Smooth muscle cell (in vitro differentiated cells): ENCODE data around the gene LYST. TPM values are rescaled to one million over a fixed set of nuclear protein-coding genes. Genes with fewer than 3 reads are reported as not detected.
A peak's percentile ranks its signal among the peaks of the same experiment; 100 is the strongest.

Experiments
- DNase-seq: peaks from one replicate; lab custom pipeline; 2025; ENCODE audit not compliant: unreplicated experiment; lab: John Stamatoyannopoulos, UW
- H2AFZ ChIP-seq: fragments of 200-600 bp; sonication (generic); 2 replicates; pipeline ENCODE4 v1.6.0; 2016; ENCODE audit warnings: antibody characterized with exemption, low read depth, mild to moderate bottlenecking
- H3F3A ChIP-seq: fragments of 200-600 bp; sonication (generic); 2 replicates; pipeline ENCODE4 v1.6.0; 2017; ENCODE audit warnings: antibody characterized with exemption, low read depth
- H3K27ac ChIP-seq: fragments of 200-600 bp; sonication (generic); 2 replicates; pipeline ENCODE4 v1.5.1; 2016; ENCODE audit warnings: low read depth, mild to moderate bottlenecking
- H3K27me3 ChIP-seq: fragments of 200-600 bp; sonication (generic); 2 replicates; pipeline ENCODE4 v1.6.1; 2016; ENCODE audit warnings: low read depth, mild to moderate bottlenecking
- H3K36me3 ChIP-seq: fragments of 200-600 bp; sonication (generic); 2 replicates; pipeline ENCODE4 v1.5.1; 2016; ENCODE audit warnings: low read depth
- H3K4me1 ChIP-seq: fragments of 200-600 bp; sonication (generic); 2 replicates; pipeline ENCODE4 v1.5.1; 2016; ENCODE audit warnings: low read depth
- H3K4me2 ChIP-seq: fragments of 200-600 bp; sonication (generic); 2 replicates; pipeline ENCODE4 v1.6.0; 2016; ENCODE audit warnings: mild to moderate bottlenecking
- H3K4me3 ChIP-seq: fragments of 200-600 bp; sonication (generic); 2 replicates; pipeline ENCODE4 v1.5.1; 2016; ENCODE audit warnings: mild to moderate bottlenecking
- H3K79me2 ChIP-seq: fragments of 200-600 bp; sonication (generic); 2 replicates; pipeline ENCODE4 v1.6.0; 2016; ENCODE audit warnings: low read depth, mild to moderate bottlenecking
- H3K9ac ChIP-seq: fragments of 200-600 bp; sonication (generic); 2 replicates; pipeline ENCODE4 v1.6.0; 2016; ENCODE audit warnings: low read depth
- H3K9me3 ChIP-seq: fragments of 200-600 bp; sonication (generic); replicated peaks from 2 replicates; pipeline ENCODE4 v1.5.1; 2016; ENCODE audit warnings: low read depth
- H4K20me1 ChIP-seq: fragments of 200-600 bp; sonication (generic); 2 replicates; pipeline ENCODE4 v1.6.0; 2016; ENCODE audit warnings: low read depth
- CTCF ChIP-seq: fragments of 200-600 bp; sonication (generic); IDR thresholded peaks from 2 replicates; pipeline ENCODE4 v1.5.1; 2017; ENCODE audit warnings: borderline replicate concordance, mild to moderate bottlenecking, antibody characterized with exemption; ENCODE audit not compliant: insufficient read depth, poor library complexity, severe bottlenecking
- WGBS: methylation state at CpG from one replicate; pipeline ENCODE4 v1.1.7; 2016; ENCODE audit warnings: low lambda C conversion rate; 5-methylcytosine and 5-hydroxymethylcytosine counted together
- polyA plus RNA-seq: library from polyadenylated mRNA; unstranded; fragments of >200 nt; fragmentation: Nextera tagmentation; extraction: Ambion mirVana; gene quantifications from 2 replicates; pipeline ENCODE4 v1.2.1, GENCODE V29; 2016
- total RNA-seq: library from RNA; depleted of rRNA; stranded (reverse); fragments of >200 nt; gene quantifications from 2 replicates; pipeline ENCODE4 v1.2.3, GENCODE V29; 2014

Gene LYST
- total and polyA plus RNA-seq, 2 experiments from 2014 or later, result 2.2 to 13.5 TPM

GRCh38 chr1:235911876-235912275 lies 45.2 kb upstream of the LYST start:
- no peak for DNase-seq
- no peak for TF ChIP-seq CTCF
- no peak overlapping the region for H3K9ac ChIP-seq
- H3K27ac ChIP-seq, result peak overlapping the region; percentile 93
- H3K36me3 ChIP-seq, result no peaks in the 10 kb centered on the region
- H3K9me3 ChIP-seq, result no peaks in the 10 kb centered on the region
- H3K4me2 ChIP-seq, result no peak overlapping the region
- peaks cover 17% of the 10 kb centered on the region for H3K4me1 ChIP-seq
- H2AFZ ChIP-seq, result no peak overlapping the region
- no peaks in the 10 kb centered on the region for H4K20me1 ChIP-seq
- H3K79me2 ChIP-seq, result no peaks in the 10 kb centered on the region
- H3K27me3 ChIP-seq, result no peaks in the 10 kb centered on the region
- WGBS, result 66% methylated on average over 6 of the region's 6 CpGs
- no peak overlapping the region for H3K4me3 ChIP-seq
- H3F3A ChIP-seq, result peaks cover 26% of the 10 kb centered on the region

GRCh38 chr1:235911300-235911662 lies 44.6 kb upstream of the LYST start:
- Histone ChIP-seq H3K4me1 (peaks cover 15% of the 10 kb centered on the region), H3K4me2 (peak overlapping the region; percentile 38), H3F3A (peaks cover 25% of the 10 kb centered on the region), H4K20me1 (no peaks in the 10 kb centered on the region), H3K27me3 (no peaks in the 10 kb centered on the region), H3K27ac (peak overlapping the region; percentile 93), H3K4me3 (no peak overlapping the region), H3K79me2 (no peaks in the 10 kb centered on the region), H2AFZ (no peak overlapping the region), H3K36me3 (no peaks in the 10 kb centered on the region), H3K9me3 (no peaks in the 10 kb centered on the region), H3K9ac (peak overlapping the region; percentile 24)
- no peak for TF ChIP-seq CTCF
- WGBS, result 81% methylated on average over 5 of the region's 5 CpGs
- DNase-seq, result no peak

GRCh38 chr1:235910357-235911299 lies 43.9 kb upstream of the LYST start:
- no peak for DNase-seq
- Histone ChIP-seq H4K20me1 (no peaks in the 10 kb centered on the region), H3K36me3 (no peaks in the 10 kb centered on the region), H2AFZ (no peak overlapping the region), H3K4me1 (peaks cover 15% of the 10 kb centered on the region), H3F3A (peaks cover 25% of the 10 kb centered on the region), H3K4me2 (peak overlapping the region; percentile 48), H3K9me3 (no peaks in the 10 kb centered on the region), H3K27ac (peak overlapping the region; percentile 93), H3K9ac (peak overlapping the region; percentile 68), H3K4me3 (no peak overlapping the region), H3K27me3 (no peaks in the 10 kb centered on the region), H3K79me2 (no peaks in the 10 kb centered on the region)
- no peak for TF ChIP-seq CTCF
- WGBS, result 21% methylated on average over 8 of the region's 8 CpGs
